Thoracic aorta (tissue), 2 donors: ENCODE results near the gene PEX14. TPM values are rescaled to one million over a fixed set of nuclear protein-coding genes. Genes with fewer than 3 reads are reported as not detected.

Experiments used
- ATAC-seq: fragments of 150-250 bp; one replicate; pipeline ENCODE4 v1.8.0; 2017; ENCODE audit warnings: low read depth; ENCODE audit not compliant: insufficient number of reproducible peaks, low FRiP score
- DNase-seq: peaks from one replicate; pipeline ENCODE4 v3.0.0-alpha.2; 2020; ENCODE audit warnings: low spot score
- H3K27ac ChIP-seq, 2 donors: fragments of 200-600 bp; sonication (generic); 1 replicate in 1 of 2; 2 replicates in 1 of 2; pipeline ENCODE4 v1.5.1; 2016; ENCODE audit warnings: mild to moderate bottlenecking in 2 of 2, moderate library complexity in 2 of 2
- H3K27me3 ChIP-seq: fragments of 200-600 bp; sonication (generic); replicated peaks from 2 replicates; pipeline ENCODE4 v1.6.0; 2016; ENCODE audit warnings: mild to moderate bottlenecking; ENCODE audit not compliant: insufficient read depth
- H3K36me3 ChIP-seq: fragments of 200-600 bp; sonication (generic); one replicate; pipeline ENCODE4 v1.5.1; 2016
- H3K4me1 ChIP-seq, 2 donors: fragments of 200-600 bp; sonication (generic); 1 replicate in 1 of 2; 2 replicates in 1 of 2; pipeline versions ENCODE4 v1.5.1 to v1.6.0; 2016; ENCODE audit warnings: low read depth in 2 of 2, mild to moderate bottlenecking in 1 of 2; ENCODE audit not compliant: control insufficient read depth in 1 of 2
- H3K4me3 ChIP-seq: fragments of 200-600 bp; sonication (generic); 2 replicates; pipeline ENCODE4 v1.5.1; 2016; ENCODE audit warnings: mild to moderate bottlenecking
- H3K9me3 ChIP-seq: fragments of 200-600 bp; sonication (generic); 2 replicates; pipeline ENCODE4 v1.5.1; 2016
- CTCF ChIP-seq: fragments of 200-600 bp; sonication (generic); IDR thresholded peaks from one replicate; pipeline ENCODE4 v1.5.1; 2019; ENCODE audit warnings: antibody characterized with exemption
- total RNA-seq, 2 donors: library from RNA; depleted of rRNA; stranded (reverse); fragments of >200 nt; gene quantifications; one replicate each; pipeline versions ENCODE4 v1.1.0 to v1.2.3, GENCODE V29; 2016

Gene PEX14
- total RNA-seq, 2 donors from 2014 or later: 11.5 to 22.6 TPM

GRCh38 chr1:10631121-10631810 is 156.5 kb downstream of the PEX14 start:
- Histone ChIP-seq H3K27me3 (no peaks in the 10 kb centered on the region), H3K4me1 (peaks cover 34 to 63% of the 10 kb centered on the region in 2 donors), H3K9me3 (no peaks in the 10 kb centered on the region), H3K27ac (peak overlapping the region; percentile 90 to 96), H3K4me3 (no peak overlapping the region), H3K36me3 (no peaks in the 10 kb centered on the region)
- TF ChIP-seq CTCF: no peak
- DNase-seq (no peak), ATAC-seq (no peak)

- DNase-seq: no peak
- no peaks in the 10 kb centered on the region for H3K27me3 ChIP-seq
- no peak for ATAC-seq
- no peaks in the 10 kb centered on the region for H3K9me3 ChIP-seq
- peak overlapping the region; percentile 90 to 96 for H3K27ac ChIP-seq
- no peak for TF ChIP-seq CTCF
- no peak overlapping the region for H3K4me3 ChIP-seq
- no peaks in the 10 kb centered on the region for H3K36me3 ChIP-seq
- peaks cover 37 to 67% of the 10 kb centered on the region in 2 donors for H3K4me1 ChIP-seq
These were observed 157.3 kb downstream of the PEX14 start for GRCh38 chr1:10631811-10632593.

- ATAC-seq: no peak
- peak overlapping the region; percentile 90 to 96 for H3K27ac ChIP-seq
- no peak for DNase-seq
- no peaks in the 10 kb centered on the region for H3K27me3 ChIP-seq
- no peak for TF ChIP-seq CTCF
- no peaks in the 10 kb centered on the region for H3K9me3 ChIP-seq
- H3K4me3 ChIP-seq: peak overlapping the region; percentile 10
- peaks cover 37 to 74% of the 10 kb centered on the region in 2 donors for H3K4me1 ChIP-seq
- no peaks in the 10 kb centered on the region for H3K36me3 ChIP-seq
These were observed 157.9 kb downstream of the PEX14 start for GRCh38 chr1:10632691-10633090.

- no peak for ATAC-seq
- Histone ChIP-seq H3K36me3 (no peaks in the 10 kb centered on the region), H3K27me3 (no peaks in the 10 kb centered on the region), H3K27ac (peak overlapping the region; percentile 90 to 96), H3K4me3 (no peak overlapping the region), H3K4me1 (peaks cover 42 to 79% of the 10 kb centered on the region in 2 donors), H3K9me3 (no peaks in the 10 kb centered on the region)
- no peak for TF ChIP-seq CTCF
- DNase-seq: no peak
These were observed 158.7 kb downstream of the PEX14 start for GRCh38 chr1:10633416-10633815.

GRCh38 chr1:10634075-10634427 is 159.3 kb downstream of the PEX14 start:
- peaks cover 40 to 74% of the 10 kb centered on the region in 2 donors for H3K4me1 ChIP-seq
- no peak for TF ChIP-seq CTCF
- DNase-seq: no peak
- no peaks in the 10 kb centered on the region for H3K36me3 ChIP-seq
- ATAC-seq: no peak
- H3K4me3 ChIP-seq: no peak overlapping the region
- H3K27ac ChIP-seq: peak overlapping the region; percentile 90 to 96
- H3K9me3 ChIP-seq: no peaks in the 10 kb centered on the region
- no peaks in the 10 kb centered on the region for H3K27me3 ChIP-seq
